ENCODE data around the gene FGD5. TPM values are rescaled to one million over a fixed set of nuclear protein-coding genes. Genes with fewer than 3 reads are reported as not detected.

The FGD5 gene
- total RNA-seq, 3 donors from 2014 or later, result 7.3 to 28.2 (median 18.7) TPM

DNA sequence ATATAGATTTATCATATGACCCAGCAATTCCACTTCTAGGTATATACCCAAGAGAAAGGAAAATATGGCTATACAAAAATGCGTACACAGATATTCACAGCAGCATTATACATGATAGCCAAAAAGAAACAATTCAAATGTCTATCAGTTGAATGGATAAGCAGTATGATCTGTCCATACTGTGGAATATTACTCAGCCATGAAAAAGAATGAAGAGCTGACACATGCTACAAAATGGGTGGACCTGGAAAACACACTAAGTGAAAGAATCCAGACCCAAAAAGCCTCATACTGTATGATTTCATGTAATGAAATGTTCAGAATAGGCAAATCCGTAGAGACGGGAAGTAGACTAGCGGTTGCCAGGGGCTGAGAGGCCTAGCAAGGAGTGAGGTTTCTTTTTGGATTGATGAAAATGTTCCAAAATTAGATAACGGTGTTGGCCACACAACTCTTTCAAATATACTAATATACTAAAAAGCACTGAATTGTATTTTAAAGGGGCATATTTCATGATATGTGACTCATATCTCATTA lies 33.4 kb downstream of the FGD5 start:
- H3K4me3 ChIP-seq, result no peak overlapping the region
- no peaks in the 10 kb centered on the region for H3K27me3 ChIP-seq
- DNase-seq (ENCODE audit: low spot score in 2 of 2), result no peak
- H3K27ac ChIP-seq, result peak overlapping the region in 1 of 2 donors; percentile 64
- H3K4me1 ChIP-seq, result no peaks in the 10 kb centered on the region
- no peak for TF ChIP-seq POLR2A (IDR thresholded peaks at IDR 0.05)
- TF ChIP-seq CTCF (IDR thresholded peaks at IDR 0.05), result no peak
- no peak for TF ChIP-seq POLR2AphosphoS5 (IDR thresholded peaks at IDR 0.05)
- no peaks in the 10 kb centered on the region for H3K36me3 ChIP-seq
- intact Hi-C loops (cut with DNase I; ENCODE audit: low total_unique reads), result no loop called here
- H3K9me3 ChIP-seq, result no peaks in the 10 kb centered on the region

- Histone ChIP-seq H3K36me3 (no peaks in the 10 kb centered on the region), H3K4me1 (no peaks in the 10 kb centered on the region), H3K27ac (peak overlapping the region in 1 of 2 donors; percentile 64), H3K9me3 (no peaks in the 10 kb centered on the region), H3K27me3 (no peaks in the 10 kb centered on the region), H3K4me3 (no peak overlapping the region)
- intact Hi-C loops (cut with DNase I; ENCODE audit: low total_unique reads), result no loop called here
- DNase-seq (ENCODE audit: low spot score in 2 of 2), result no peak
- no peak for TF ChIP-seq POLR2A (IDR thresholded peaks at IDR 0.05)
- TF ChIP-seq POLR2AphosphoS5 (IDR thresholded peaks at IDR 0.05), result no peak
- no peak for TF ChIP-seq CTCF (IDR thresholded peaks at IDR 0.05)
Observed at GRCh38 chr3:14852717-14853116, 34.0 kb downstream of the FGD5 start.

DNA sequence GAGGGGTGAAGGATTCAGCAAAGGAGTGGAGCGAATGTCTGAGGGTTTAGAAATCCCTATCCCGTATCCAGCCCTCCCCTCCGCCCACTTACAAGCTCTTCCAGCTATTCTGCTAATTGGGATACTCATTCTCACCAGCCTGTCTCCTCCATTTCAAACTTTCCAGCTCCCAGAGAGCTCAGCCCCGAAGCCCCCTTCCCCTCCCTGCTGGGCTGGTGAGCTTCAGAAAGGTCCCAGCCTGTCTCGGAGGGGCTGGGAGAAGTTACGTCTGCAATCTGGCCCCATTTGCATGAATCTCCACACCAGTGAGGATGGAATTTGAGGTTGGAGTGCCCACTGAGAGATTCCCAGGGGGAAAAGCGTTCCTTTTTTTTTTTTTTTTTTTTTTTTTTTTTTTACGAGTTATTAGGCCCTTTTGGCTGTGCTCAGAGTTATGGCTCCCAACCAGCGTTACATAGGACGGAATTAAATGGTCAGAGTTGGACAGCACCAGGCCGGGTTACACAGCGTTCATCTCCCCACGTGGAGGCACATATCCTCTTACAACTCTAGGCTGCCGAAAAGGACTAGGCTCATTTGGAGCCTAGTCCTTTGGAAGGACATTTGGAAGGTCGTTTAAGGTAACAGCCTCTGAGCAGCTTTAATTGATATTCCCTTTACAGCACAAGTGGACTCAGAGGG lies 34.6 kb downstream of the FGD5 start:
- H3K27ac ChIP-seq, result peak overlapping the region in 1 of 2 donors; percentile 64
- no peak overlapping the region for H3K4me3 ChIP-seq
- no peaks in the 10 kb centered on the region for H3K9me3 ChIP-seq
- DNase-seq (ENCODE audit: low spot score in 2 of 2), result no peak
- TF ChIP-seq POLR2A (IDR thresholded peaks at IDR 0.05), result no peak
- no peak for TF ChIP-seq CTCF (IDR thresholded peaks at IDR 0.05)
- no peak for TF ChIP-seq POLR2AphosphoS5 (IDR thresholded peaks at IDR 0.05)
- intact Hi-C loops (cut with DNase I; ENCODE audit: low total_unique reads), result no loop called here
- H3K27me3 ChIP-seq, result no peaks in the 10 kb centered on the region
- no peaks in the 10 kb centered on the region for H3K4me1 ChIP-seq
- H3K36me3 ChIP-seq, result no peaks in the 10 kb centered on the region

GRCh38 chr3:14857506-14857905 lies 38.7 kb downstream of the FGD5 start:
- H3K9me3 ChIP-seq, result no peaks in the 10 kb centered on the region
- no peaks in the 10 kb centered on the region for H3K4me1 ChIP-seq
- H3K4me3 ChIP-seq, result no peak overlapping the region
- no peaks in the 10 kb centered on the region for H3K36me3 ChIP-seq
- DNase-seq (ENCODE audit: low spot score in 2 of 2), result no peak
- peak overlapping the region in 1 of 2 donors; percentile 14 for H3K27ac ChIP-seq
- no peak for TF ChIP-seq CTCF (IDR thresholded peaks at IDR 0.05)
- TF ChIP-seq POLR2AphosphoS5 (IDR thresholded peaks at IDR 0.05), result no peak
- TF ChIP-seq POLR2A (IDR thresholded peaks at IDR 0.05), result no peak
- no peaks in the 10 kb centered on the region for H3K27me3 ChIP-seq
- intact Hi-C loops (cut with DNase I; ENCODE audit: low total_unique reads), result no loop called here

- no peaks in the 10 kb centered on the region for H3K9me3 ChIP-seq
- no peak for DNase-seq (ENCODE audit: low spot score in 2 of 2)
- TF ChIP-seq CTCF (IDR thresholded peaks at IDR 0.05), result no peak
- no peak for TF ChIP-seq POLR2AphosphoS5 (IDR thresholded peaks at IDR 0.05)
- no peak for TF ChIP-seq POLR2A (IDR thresholded peaks at IDR 0.05)
- intact Hi-C loops (cut with DNase I; ENCODE audit: low total_unique reads), result no loop called here
- no peaks in the 10 kb centered on the region for H3K4me1 ChIP-seq
- no peaks in the 10 kb centered on the region for H3K27me3 ChIP-seq
- H3K36me3 ChIP-seq, result no peaks in the 10 kb centered on the region
- H3K4me3 ChIP-seq, result no peak overlapping the region
- no peak overlapping the region for H3K27ac ChIP-seq
Observed at GRCh38 chr3:14858105-14858504, 39.3 kb downstream of the FGD5 start.
